Ammon's horn (tissue), 1 donor: Measurements from ENCODE around the gene HDAC10.
"Not testable (repeated sequence)": the region's sequence is repeated elsewhere in the genome, so short reads cannot be mapped to it uniquely, and the experiment has no call there.

Experiments
- DNase-seq: peaks from one replicate; pipeline ENCODE4 v3.0.0-alpha.2; 2016; ENCODE audit warnings: low spot score

Gene HDAC10

GRCh38 chr22:50285568-50286229, 34.6 kb upstream of the HDAC10 start:
- DNase-seq, result no peak

- no peak for DNase-seq
Measured at GRCh38 chr22:50284479-50284878, 33.4 kb upstream of the HDAC10 start.

GRCh38 chr22:50283821-50284220, 32.8 kb upstream of the HDAC10 start:
- no peak for DNase-seq

DNA sequence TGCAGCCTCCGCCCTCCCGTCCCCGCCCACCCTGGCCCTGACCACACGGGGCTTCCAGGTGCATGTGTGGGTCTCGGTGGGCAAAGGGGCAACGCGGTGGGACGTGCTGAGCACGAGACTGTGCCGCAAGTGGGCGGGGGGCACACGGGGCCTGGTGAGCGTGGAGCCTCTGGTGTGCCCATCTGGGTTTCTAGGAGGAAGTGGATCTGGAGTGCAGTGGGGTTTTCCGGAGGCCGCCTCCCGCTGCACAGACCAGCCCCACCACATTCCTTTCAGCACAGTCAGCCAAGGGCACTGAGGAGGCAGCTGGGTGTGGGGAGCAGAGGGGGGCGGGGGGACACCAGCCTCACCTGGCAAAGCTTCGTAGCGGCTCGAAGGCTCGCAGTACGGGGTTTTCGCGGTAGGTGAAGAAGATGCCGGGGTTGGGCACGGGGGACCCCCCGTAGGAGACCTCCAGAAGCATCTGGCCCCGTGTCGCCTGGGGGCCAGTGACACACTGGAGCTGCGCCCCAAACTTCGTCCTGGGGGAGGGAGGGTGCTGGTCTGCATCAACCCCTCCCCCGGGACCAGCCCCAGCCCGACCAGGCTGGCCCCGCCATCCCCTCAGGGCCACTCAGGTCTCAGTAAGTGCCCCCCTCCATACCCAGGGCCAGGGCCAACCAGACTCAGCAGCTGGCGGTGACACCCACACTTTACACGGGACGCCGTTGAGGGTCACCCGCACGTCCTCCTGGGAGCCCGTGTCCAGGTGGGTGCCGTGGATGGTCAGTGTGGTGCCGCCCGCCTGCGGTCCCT, 31.5 kb upstream of the HDAC10 start:
- DNase-seq, result no peak

- no peak for DNase-seq
Measured at GRCh38 chr22:50281957-50282356, 30.9 kb upstream of the HDAC10 start.

GRCh38 chr22:50281384-50281760, 30.3 kb upstream of the HDAC10 start:
- DNase-seq, result no peak

GRCh38 chr22:50280708-50281383, 29.8 kb upstream of the HDAC10 start:
- no peak for DNase-seq

GRCh38 chr22:50280022-50280707, 29.1 kb upstream of the HDAC10 start:
- DNase-seq, result no peak

- no peak for DNase-seq
Measured at GRCh38 chr22:50278956-50279619, 28.0 kb upstream of the HDAC10 start.

GRCh38 chr22:50278461-50278860, 27.4 kb upstream of the HDAC10 start:
- DNase-seq, result no peak

DNA sequence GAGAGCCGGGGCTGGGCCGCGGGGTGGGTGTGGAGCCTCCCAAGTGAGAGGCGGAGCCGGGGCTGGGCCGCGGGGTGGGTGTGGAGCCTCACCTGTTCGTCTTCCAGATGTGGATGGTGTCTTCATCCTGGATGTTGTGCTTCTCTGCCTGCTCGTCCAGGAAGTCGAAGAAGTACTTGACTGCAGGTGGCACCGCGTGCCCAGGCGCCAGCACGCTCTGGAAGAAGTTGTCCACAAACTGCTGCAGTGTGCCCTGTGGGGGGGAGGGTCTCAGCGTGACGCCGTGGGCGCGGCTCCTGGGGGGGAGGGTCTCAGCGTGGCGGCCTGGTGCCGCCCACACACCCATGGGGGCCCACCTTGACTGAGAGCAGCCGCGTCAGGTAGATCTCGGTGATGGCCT, 26.7 kb upstream of the HDAC10 start:
- DNase-seq, result no peak

- DNase-seq, result peak; percentile 92
Measured at GRCh38 chr22:50276143-50276542, 25.1 kb upstream of the HDAC10 start.

GRCh38 chr22:50275181-50276055, 24.4 kb upstream of the HDAC10 start:
- DNase-seq, result no peak

DNA sequence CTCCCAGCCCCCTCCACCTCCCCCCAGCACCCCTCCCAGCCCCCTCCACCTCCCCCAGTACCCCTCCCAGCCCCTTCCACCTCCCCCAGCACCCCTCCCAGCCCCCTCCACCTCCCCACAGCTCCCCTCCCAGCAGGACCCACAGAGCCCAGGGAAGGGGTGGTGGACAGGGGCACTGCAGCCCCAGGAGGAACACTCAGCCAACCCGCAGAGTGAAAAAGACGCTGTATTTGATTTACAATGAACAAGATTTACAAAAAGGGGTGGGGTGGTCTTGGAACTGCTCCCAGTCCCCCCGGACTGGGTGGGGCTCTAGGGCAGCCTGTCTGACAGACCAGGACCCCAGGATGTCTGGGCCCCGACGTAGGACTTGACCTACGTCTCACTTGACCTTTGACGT, 23.7 kb upstream of the HDAC10 start:
- no peak for DNase-seq

- DNase-seq, result peak; percentile 81
Measured at GRCh38 chr22:50274311-50274710, 23.2 kb upstream of the HDAC10 start.

GRCh38 chr22:50273781-50274180, 22.7 kb upstream of the HDAC10 start:
- not testable (repeated sequence) for DNase-seq

DNA sequence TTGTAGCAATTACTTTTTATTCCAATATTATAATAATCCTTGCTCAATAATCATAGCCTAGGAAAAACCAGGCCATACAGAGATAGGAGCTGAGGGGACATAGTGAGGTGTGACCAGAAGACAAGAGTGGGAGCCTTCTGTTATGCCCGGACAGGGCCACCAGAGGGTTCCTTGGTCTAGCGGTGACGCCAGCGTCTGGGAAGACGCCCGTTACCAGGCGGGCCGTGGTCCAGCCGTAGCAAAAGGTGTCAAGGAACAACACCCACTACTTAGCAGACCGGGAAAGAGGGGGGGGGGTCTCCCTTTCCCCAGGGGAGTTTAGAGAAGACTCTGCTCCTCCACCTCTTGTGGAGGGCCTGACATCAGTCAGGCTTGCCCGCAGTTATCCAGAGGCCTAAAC, 22.3 kb upstream of the HDAC10 start:
- DNase-seq, result not testable (repeated sequence)

DNA sequence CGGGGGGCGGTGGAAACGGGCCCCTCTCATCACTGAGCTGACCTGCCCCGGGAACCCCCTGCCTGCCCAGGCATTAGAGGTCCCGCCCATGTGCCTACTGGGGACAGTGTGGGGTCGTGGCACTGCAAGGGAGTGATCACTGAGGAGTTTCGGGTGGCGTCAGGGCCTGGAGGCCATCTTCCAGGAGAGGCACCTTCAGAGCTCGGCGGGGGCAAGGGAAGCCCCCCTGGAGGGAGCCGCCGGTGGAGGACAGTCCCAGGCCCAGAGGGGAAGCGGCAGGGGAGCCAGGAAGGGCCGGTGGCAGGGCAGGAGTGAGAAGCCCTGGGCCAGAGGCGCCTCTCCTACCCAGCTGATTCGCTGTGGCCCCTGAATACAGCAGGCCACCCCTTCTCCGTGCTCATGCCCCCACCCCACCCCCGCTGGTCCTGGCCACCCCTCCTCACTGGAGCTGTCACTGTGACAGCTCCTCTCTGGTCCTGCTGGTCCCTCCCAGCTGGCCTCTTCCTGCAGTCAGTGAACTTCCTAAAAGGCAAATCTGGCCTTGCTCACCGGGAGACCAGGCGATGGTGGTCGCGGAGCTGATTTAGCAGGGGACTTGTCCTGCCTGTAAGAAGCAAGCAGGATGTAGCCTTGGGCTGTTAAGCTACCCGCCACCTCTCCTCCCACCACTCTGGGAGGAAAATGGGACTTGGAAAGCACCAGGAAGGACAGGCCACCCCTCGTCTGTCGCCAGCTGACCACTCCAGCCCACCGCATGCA, 21.2 kb upstream of the HDAC10 start:
- DNase-seq, result no peak

DNA sequence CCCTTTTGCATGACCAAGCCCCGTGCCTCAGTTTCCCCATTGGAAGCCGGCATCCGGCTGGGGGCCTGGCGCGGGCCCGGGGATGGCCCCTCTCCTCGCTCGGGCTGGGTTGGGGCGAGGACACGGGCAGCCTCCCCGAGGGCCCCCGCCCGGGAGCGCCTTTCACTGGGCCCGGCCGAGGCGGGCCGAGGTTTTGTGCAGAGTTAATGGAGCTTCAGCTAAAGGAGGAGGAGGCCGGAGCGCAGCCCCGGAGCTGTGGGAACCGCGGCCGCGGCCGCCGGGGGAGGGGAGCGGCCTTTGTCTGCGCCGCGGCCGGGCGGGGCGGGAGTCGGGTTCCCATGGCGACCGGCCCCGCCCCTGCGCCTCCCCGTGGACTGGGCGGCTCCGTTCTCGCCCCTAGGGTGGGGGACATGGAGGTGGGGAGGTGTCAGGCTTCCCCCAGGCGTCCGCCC, 20.5 kb upstream of the HDAC10 start:
- peak; percentile 50 for DNase-seq
